NB4 (cell line): ENCODE data around the gene IMP3.

Experiments
- POLR2A ChIP-seq: IDR thresholded peaks from 2 replicates; pipeline ENCODE4 v1.6.1; 2011; ENCODE audit warnings: mild to moderate bottlenecking; ENCODE audit not compliant: insufficient read length; ENCODE audit errors: extremely low read depth
- TF ChIP-seq, protein P1 (sequence below): IDR thresholded peaks from one replicate; pipeline ENCODE4 v1.5.1; 2012; ENCODE audit warnings: low read depth, low read length

DNA sequence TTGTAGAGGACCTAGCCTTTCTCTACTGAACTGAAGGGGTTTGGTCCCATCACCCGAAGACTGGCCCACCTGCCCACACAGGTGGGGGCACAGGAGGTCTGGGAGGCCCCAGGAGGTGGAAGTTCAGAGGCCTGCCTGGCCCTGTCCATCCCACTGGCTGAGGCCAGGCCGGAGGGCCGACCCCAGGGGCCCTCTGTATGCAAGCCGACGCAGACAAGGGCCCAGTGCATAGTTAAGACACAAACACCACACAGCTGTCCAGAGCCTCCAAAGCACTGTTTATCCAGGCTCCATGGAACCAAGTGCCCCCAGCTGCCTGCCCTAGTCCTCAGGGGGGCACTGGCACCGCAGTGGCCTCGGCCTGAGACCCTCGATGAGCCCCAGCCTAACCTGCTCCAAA, 34.3 kb upstream of the IMP3 start:
- no peak for TF ChIP-seq POLR2A
- TF ChIP-seq, protein P1, sequence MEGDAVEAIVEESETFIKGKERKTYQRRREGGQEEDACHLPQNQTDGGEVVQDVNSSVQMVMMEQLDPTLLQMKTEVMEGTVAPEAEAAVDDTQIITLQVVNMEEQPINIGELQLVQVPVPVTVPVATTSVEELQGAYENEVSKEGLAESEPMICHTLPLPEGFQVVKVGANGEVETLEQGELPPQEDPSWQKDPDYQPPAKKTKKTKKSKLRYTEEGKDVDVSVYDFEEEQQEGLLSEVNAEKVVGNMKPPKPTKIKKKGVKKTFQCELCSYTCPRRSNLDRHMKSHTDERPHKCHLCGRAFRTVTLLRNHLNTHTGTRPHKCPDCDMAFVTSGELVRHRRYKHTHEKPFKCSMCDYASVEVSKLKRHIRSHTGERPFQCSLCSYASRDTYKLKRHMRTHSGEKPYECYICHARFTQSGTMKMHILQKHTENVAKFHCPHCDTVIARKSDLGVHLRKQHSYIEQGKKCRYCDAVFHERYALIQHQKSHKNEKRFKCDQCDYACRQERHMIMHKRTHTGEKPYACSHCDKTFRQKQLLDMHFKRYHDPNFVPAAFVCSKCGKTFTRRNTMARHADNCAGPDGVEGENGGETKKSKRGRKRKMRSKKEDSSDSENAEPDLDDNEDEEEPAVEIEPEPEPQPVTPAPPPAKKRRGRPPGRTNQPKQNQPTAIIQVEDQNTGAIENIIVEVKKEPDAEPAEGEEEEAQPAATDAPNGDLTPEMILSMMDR: no peak
